Fibroblast of lung (primary cell): ENCODE data around the gene LEUTX.

Experiments
- CTCF ChIP-seq, 2 donors: IDR thresholded peaks in 1 of 2; conservative IDR thresholded peaks in 1 of 2; 1 replicate in 1 of 2; 2 replicates in 1 of 2; pipeline ENCODE4 v1.5.1; 2011 to 2012; ENCODE audit warnings: low read length in 2 of 2, control low read depth in 1 of 2, inconsistent platforms in 1 of 2, low read depth in 1 of 2, mild to moderate bottlenecking in 1 of 2
- EZH2 ChIP-seq: IDR thresholded peaks from 2 replicates; pipeline ENCODE4 v1.5.1; 2012; ENCODE audit warnings: low read length, control low read depth, mild to moderate bottlenecking; ENCODE audit errors: missing control alignments

GRCh38 chr19:39829702-39830275 lies 51.1 kb downstream of the LEUTX start:
- TF ChIP-seq CTCF (conservative IDR thresholded peaks at IDR 0.05 in 1 of 2, IDR thresholded peaks at IDR 0.05 in 1 of 2; ENCODE audit: low read depth in 1 of 2, low read length in 2 of 2) (no peak), EZH2 (no peak)
